ENCODE measurements around the gene SELENOI.
"Not testable (repeated sequence)": the region's sequence is repeated elsewhere in the genome, so short reads cannot be mapped to it uniquely, and the experiment has no call there.

Gene SELENOI

GRCh38 chr2:26324903-26325302 is 21.0 kb upstream of the SELENOI start:
- TF ChIP-seq TAF1 (IDR thresholded peaks at IDR 0.05; ENCODE audit: low read depth, low read length) (no peak), POLR2A (IDR thresholded peaks at IDR 0.05; ENCODE audit: low read depth, low read length) (no peak), SPI1 (IDR thresholded peaks at IDR 0.05; ENCODE audit: low read depth, low read length) (no peak), POLR2AphosphoS5 (IDR thresholded peaks at IDR 0.05; ENCODE audit: low read depth, low read length) (no peak), PAX5 (IDR thresholded peaks at IDR 0.05; ENCODE audit: insufficient read depth, low read length, severe bottlenecking) (no peak), POU2F2 (IDR thresholded peaks at IDR 0.05; ENCODE audit: low read depth, low read length) (no peak)
- no peak for DNase-seq (ENCODE audit: insufficient read length, low spot score)
- FAIRE-seq: no peak

GRCh38 chr2:26325851-26326250 is 20.1 kb upstream of the SELENOI start:
- FAIRE-seq (no peak), DNase-seq (ENCODE audit: insufficient read length, low spot score) (no peak)
- TF ChIP-seq POLR2AphosphoS5 (IDR thresholded peaks at IDR 0.05; ENCODE audit: low read depth, low read length): no peak
- TF ChIP-seq SPI1 (IDR thresholded peaks at IDR 0.05; ENCODE audit: low read depth, low read length): no peak
- no peak for TF ChIP-seq PAX5 (IDR thresholded peaks at IDR 0.05; ENCODE audit: insufficient read depth, low read length, severe bottlenecking)
- TF ChIP-seq POLR2A (IDR thresholded peaks at IDR 0.05; ENCODE audit: low read depth, low read length): no peak
- no peak for TF ChIP-seq TAF1 (IDR thresholded peaks at IDR 0.05; ENCODE audit: low read depth, low read length)

GRCh38 chr2:26326514-26326913 is 19.4 kb upstream of the SELENOI start:
- TF ChIP-seq POLR2AphosphoS5 (IDR thresholded peaks at IDR 0.05; ENCODE audit: low read depth, low read length): no peak
- TF ChIP-seq POU2F2 (IDR thresholded peaks at IDR 0.05; ENCODE audit: low read depth, low read length): no peak
- DNase-seq (ENCODE audit: insufficient read length, low spot score): no peak
- no peak for FAIRE-seq

GRCh38 chr2:26327291-26328272 is 18.4 kb upstream of the SELENOI start:
- no peak for FAIRE-seq
- no peak for DNase-seq (ENCODE audit: insufficient read length, low spot score)
- TF ChIP-seq SPI1 (IDR thresholded peaks at IDR 0.05; ENCODE audit: low read depth, low read length): no peak
- no peak for TF ChIP-seq POLR2A (IDR thresholded peaks at IDR 0.05; ENCODE audit: low read depth, low read length)
- no peak for TF ChIP-seq POLR2AphosphoS5 (IDR thresholded peaks at IDR 0.05; ENCODE audit: low read depth, low read length)
- TF ChIP-seq POU2F2 (IDR thresholded peaks at IDR 0.05; ENCODE audit: low read depth, low read length): no peak
- TF ChIP-seq PAX5 (IDR thresholded peaks at IDR 0.05; ENCODE audit: insufficient read depth, low read length, severe bottlenecking): no peak
- no peak for TF ChIP-seq TAF1 (IDR thresholded peaks at IDR 0.05; ENCODE audit: low read depth, low read length)

- FAIRE-seq; DNase-seq (ENCODE audit: insufficient read length, low spot score): not testable (repeated sequence)
These were observed 16.9 kb upstream of the SELENOI start for GRCh38 chr2:26329083-26329482.

- TF ChIP-seq TAF1 (IDR thresholded peaks at IDR 0.05; ENCODE audit: low read depth, low read length): no peak
- TF ChIP-seq SPI1 (IDR thresholded peaks at IDR 0.05; ENCODE audit: low read depth, low read length): no peak
- no peak for TF ChIP-seq POLR2AphosphoS5 (IDR thresholded peaks at IDR 0.05; ENCODE audit: low read depth, low read length)
- TF ChIP-seq PAX5 (IDR thresholded peaks at IDR 0.05; ENCODE audit: insufficient read depth, low read length, severe bottlenecking): no peak
- no peak; the same call in 1 of the 2 replicates for TF ChIP-seq POU2F2 (IDR thresholded peaks at IDR 0.05; ENCODE audit: low read depth, low read length)
- TF ChIP-seq POLR2A (IDR thresholded peaks at IDR 0.05; ENCODE audit: low read depth, low read length): no peak
- peak; percentile 48 for DNase-seq (ENCODE audit: insufficient read length, low spot score)
- FAIRE-seq: peak; percentile 95
These were observed 15.8 kb upstream of the SELENOI start for GRCh38 chr2:26330114-26330549.

GRCh38 chr2:26330604-26331003 is 15.3 kb upstream of the SELENOI start:
- DNase-seq (ENCODE audit: insufficient read length, low spot score): no peak
- FAIRE-seq: no peak
- TF ChIP-seq SPI1 (IDR thresholded peaks at IDR 0.05; ENCODE audit: low read depth, low read length): no peak
- no peak for TF ChIP-seq TAF1 (IDR thresholded peaks at IDR 0.05; ENCODE audit: low read depth, low read length)
- no peak for TF ChIP-seq POLR2A (IDR thresholded peaks at IDR 0.05; ENCODE audit: low read depth, low read length)
- TF ChIP-seq PAX5 (IDR thresholded peaks at IDR 0.05; ENCODE audit: insufficient read depth, low read length, severe bottlenecking): no peak

- not testable (repeated sequence) for FAIRE-seq; DNase-seq (ENCODE audit: insufficient read length, low spot score)
These were observed 14.6 kb upstream of the SELENOI start for GRCh38 chr2:26331321-26331720.

GRCh38 chr2:26333293-26333692 is 12.7 kb upstream of the SELENOI start:
- no peak for FAIRE-seq
- DNase-seq (ENCODE audit: insufficient read length, low spot score): no peak
- no peak for TF ChIP-seq TAF1 (IDR thresholded peaks at IDR 0.05; ENCODE audit: low read depth, low read length)
- no peak for TF ChIP-seq POU2F2 (IDR thresholded peaks at IDR 0.05; ENCODE audit: low read depth, low read length)
- TF ChIP-seq PAX5 (IDR thresholded peaks at IDR 0.05; ENCODE audit: insufficient read depth, low read length, severe bottlenecking): no peak
- no peak for TF ChIP-seq SPI1 (IDR thresholded peaks at IDR 0.05; ENCODE audit: low read depth, low read length)

- DNase-seq (ENCODE audit: insufficient read length, low spot score) (no peak), FAIRE-seq (no peak)
- TF ChIP-seq SPI1 (IDR thresholded peaks at IDR 0.05; ENCODE audit: low read depth, low read length) (no peak), POU2F2 (IDR thresholded peaks at IDR 0.05; ENCODE audit: low read depth, low read length) (no peak), TAF1 (IDR thresholded peaks at IDR 0.05; ENCODE audit: low read depth, low read length) (no peak), POLR2AphosphoS5 (IDR thresholded peaks at IDR 0.05; ENCODE audit: low read depth, low read length) (no peak), POLR2A (IDR thresholded peaks at IDR 0.05; ENCODE audit: low read depth, low read length) (no peak), PAX5 (IDR thresholded peaks at IDR 0.05; ENCODE audit: insufficient read depth, low read length, severe bottlenecking) (no peak)
These were observed 10.7 kb upstream of the SELENOI start for GRCh38 chr2:26335231-26335630.
